T-helper 2 cell treated with Interferon-gamma antibody and Interleukin-4, amounts not matched to agents 5 μg/mL and 100 μg/mL, for 36 hours (primary cell): ENCODE results near the gene COL4A1.

Source experiments
- DNase-seq: peaks from one replicate; pipeline ENCODE4 v3.0.0; 2021; ENCODE audit warnings: low spot score
- H3K27ac Mint-ChIP-seq: one replicate; pipeline ENCODE4 v1.8.0; 2021; ENCODE audit warnings: mild to moderate bottlenecking, mixed read lengths
- H3K27me3 Mint-ChIP-seq: one replicate; pipeline ENCODE4 v1.8.0; 2021; ENCODE audit warnings: low read depth, mixed read lengths
- H3K36me3 Mint-ChIP-seq: one replicate; pipeline ENCODE4 v1.8.0; 2021; ENCODE audit warnings: low read depth, mixed read lengths
- H3K4me1 Mint-ChIP-seq: one replicate; pipeline ENCODE4 v1.8.0; 2021; ENCODE audit warnings: low read depth, mixed read lengths
- H3K4me3 Mint-ChIP-seq: one replicate; pipeline ENCODE4 v1.8.0; 2022; ENCODE audit warnings: mild to moderate bottlenecking, moderate library complexity, mixed read lengths
- H3K9me3 Mint-ChIP-seq: one replicate; pipeline ENCODE4 v1.8.0; 2021; ENCODE audit warnings: mixed read lengths

The COL4A1 gene

DNA sequence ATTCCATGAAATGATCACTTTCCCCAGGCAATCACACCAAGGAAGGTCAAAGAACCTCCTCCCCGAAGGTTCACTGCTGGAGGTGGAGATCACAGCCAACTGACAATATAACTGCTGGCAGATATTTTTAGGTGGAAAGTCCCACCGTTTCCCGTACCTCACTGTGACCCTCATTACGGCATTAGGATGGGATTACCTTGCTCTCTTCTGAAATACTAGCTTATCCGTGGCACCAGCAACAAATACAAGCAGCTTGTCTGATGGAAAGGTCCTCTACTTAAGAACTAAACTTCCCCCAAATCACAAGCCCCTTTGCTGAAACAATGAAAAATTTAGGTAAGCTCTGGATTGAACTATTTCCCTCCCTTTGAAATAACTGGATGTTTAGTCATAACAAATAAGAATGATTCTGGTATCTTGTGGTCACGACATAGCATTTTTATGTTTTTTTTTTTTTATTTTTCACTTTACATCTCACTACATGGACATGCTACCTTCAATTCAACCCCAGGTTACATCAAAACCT is 178.9 kb downstream of the COL4A1 start:
- Mint-ChIP-seq H3K36me3 (no peaks in the 10 kb centered on the region), H3K27me3 (peaks cover 20% of the 10 kb centered on the region), H3K9me3 (no peaks in the 10 kb centered on the region), H3K27ac (no peak overlapping the region), H3K4me3 (no peak overlapping the region), H3K4me1 (no peaks in the 10 kb centered on the region)
- no peak for DNase-seq

DNA sequence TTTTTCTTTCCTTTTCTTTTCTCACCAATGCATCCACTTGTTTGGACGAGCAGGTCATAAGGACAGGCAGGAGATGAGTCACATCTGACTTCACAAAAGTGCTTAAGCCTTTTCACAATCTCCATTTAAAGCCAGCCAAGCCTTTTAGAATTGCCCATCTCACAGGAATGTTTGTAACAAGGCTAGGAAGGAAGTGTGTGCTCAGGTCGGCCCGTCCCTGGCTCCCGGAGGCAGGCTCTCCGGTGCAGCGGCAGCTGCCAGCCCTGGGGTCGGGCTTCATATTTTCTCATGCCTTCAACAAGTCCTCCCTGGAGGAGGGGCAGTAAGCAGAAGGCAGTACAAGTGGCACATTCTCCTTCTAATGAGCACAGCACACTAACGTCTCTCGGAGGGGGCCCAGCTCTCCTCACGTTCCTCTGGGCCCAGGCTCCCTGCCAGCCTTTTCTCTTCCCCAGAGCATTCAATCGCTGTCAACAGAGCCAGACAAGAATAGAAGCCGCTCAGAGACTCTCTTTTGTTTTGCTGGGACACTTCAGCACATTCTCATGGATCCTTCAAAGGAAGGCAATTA is 180.5 kb downstream of the COL4A1 start:
- Mint-ChIP-seq H3K36me3 (no peaks in the 10 kb centered on the region), H3K4me1 (no peaks in the 10 kb centered on the region), H3K27ac (no peak overlapping the region), H3K4me3 (no peak overlapping the region), H3K27me3 (peaks cover 20% of the 10 kb centered on the region), H3K9me3 (no peaks in the 10 kb centered on the region)
- DNase-seq: no peak

DNA sequence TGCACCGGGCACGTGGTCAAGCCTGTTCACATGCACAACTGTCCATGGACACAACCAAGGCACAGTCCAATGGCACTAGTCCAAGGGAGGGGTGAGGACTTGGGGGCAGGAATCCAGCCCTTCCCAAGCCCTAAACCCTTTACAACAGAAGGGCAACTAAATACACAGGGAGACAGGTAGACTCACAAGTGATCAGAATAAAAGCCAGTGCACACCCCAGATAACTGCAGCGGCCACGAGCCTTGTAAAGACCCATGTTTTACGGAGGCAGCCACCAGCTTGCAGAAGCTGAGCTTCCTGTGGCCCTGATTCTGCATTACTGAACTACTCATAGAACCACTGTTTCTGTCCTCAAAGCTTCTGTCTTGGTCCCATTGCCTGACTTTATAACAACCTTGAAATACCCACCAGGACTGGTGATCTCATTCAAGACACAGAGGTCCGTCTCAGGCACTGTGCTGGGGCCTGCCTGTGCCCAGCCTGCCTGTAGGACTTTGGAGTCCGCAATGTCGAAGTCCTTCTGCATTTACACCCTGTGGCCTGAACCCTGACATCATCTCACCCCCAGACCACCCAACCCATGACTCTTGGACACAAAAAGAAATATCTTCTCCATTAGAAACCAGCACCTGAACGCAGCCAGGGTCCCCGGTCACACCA is 181.2 kb downstream of the COL4A1 start:
- no peak for DNase-seq
- Mint-ChIP-seq H3K36me3 (no peaks in the 10 kb centered on the region), H3K4me3 (no peak overlapping the region), H3K27me3 (peaks cover 21% of the 10 kb centered on the region), H3K9me3 (no peaks in the 10 kb centered on the region), H3K4me1 (no peaks in the 10 kb centered on the region), H3K27ac (no peak overlapping the region)

DNA sequence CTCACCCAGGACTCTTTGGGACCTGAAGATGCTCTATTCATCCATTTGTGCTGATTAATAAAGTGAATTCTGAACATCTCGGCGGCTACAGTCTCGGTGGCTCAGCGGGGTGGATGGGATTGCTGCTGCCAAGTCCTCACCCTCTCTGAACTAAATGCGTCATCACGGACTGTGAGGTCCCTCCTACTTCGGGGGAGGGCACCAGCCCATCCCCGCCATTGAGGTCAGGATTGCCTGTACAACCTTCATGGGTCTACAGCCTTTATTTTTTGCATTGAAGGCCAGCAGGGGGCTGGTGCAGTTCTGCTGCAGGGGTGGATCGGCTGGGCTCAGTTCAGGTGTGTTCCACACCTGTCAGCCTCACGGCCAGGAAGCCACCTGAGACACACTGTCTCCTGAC is 181.8 kb downstream of the COL4A1 start:
- peaks cover 23% of the 10 kb centered on the region for H3K27me3 Mint-ChIP-seq
- no peak overlapping the region for H3K27ac Mint-ChIP-seq
- H3K9me3 Mint-ChIP-seq: no peaks in the 10 kb centered on the region
- H3K4me1 Mint-ChIP-seq: no peaks in the 10 kb centered on the region
- no peak for DNase-seq
- H3K36me3 Mint-ChIP-seq: no peaks in the 10 kb centered on the region
- no peak overlapping the region for H3K4me3 Mint-ChIP-seq

DNA sequence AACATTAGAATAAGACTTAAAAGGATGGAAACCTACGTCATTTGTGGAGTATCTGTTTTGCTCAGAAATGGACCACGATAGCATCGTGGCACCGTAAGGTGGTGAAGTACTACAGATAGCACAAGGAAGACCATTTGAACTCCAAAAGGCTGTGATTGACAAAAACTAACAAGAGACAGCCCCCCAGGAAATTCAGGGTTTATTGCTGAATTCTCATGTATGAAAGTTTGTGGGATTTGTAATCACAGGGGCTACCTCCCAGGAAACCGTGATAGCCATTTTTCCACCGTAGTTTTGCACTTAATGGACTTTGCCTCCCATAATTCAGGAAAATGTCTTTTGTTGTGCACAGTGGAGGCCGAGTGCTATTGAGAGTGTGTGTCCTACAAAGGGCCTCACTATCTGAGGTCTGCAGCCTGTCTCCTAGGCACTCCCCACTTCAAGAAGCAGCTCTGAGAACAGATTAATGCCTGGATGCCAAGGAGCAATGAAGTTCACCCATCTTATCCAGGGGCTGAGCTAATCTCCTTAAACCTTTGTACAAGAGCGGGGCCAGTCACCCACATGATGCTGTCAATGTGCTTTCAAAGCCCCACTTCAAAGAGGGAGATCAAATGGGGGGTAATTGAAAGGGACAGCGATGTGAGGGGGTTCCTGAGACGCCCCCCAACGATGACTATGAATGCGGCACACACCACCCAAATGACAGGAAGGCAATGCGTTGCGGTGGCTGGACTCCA is 182.6 kb downstream of the COL4A1 start:
- Mint-ChIP-seq H3K36me3 (no peaks in the 10 kb centered on the region), H3K4me1 (no peaks in the 10 kb centered on the region), H3K27ac (no peak overlapping the region)

DNA sequence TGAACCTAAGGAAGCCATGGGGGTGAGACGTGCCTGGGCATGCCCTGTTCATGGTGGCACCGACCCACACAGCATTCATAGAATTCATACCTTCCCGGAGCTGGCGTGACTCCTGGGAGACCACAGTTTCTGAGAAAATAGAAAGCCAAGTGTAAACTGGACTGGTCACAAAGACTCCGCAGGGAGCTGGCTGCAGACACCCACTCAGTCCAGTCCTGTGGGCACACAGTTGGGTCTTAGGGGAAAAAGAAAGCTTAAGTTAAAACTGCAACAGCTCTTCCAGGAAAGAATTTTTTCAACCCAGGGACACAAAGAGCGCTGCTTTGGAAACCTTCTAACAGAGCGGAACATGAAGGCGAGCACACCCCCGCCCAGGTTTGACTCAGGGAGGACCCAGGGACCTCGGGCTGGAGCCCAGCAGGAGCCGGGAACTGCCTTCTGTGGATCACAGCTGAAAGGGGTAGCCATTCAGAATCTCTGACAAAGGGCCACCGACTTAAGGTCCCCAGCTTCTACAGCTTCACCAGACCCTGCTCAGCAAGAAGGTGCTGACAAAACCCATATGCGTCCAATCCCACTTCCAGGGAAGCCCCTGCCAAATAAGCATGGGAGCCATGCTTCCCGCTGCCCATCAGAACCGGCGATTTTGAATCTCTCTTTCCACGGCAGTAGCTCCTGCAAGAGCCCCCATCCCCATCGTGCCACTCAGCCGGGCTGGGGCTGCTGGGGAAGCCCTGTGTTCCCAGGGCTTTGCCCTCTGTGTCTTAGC is 183.7 kb downstream of the COL4A1 start:
- Mint-ChIP-seq H3K4me3 (no peak overlapping the region), H3K36me3 (no peaks in the 10 kb centered on the region), H3K27ac (no peak overlapping the region)

More for the DNA sequence above, 182.6 kb downstream of the COL4A1 start:
- no peaks in the 10 kb centered on the region for H3K9me3 Mint-ChIP-seq
- no peak overlapping the region for H3K4me3 Mint-ChIP-seq
- DNase-seq: no peak
- H3K27me3 Mint-ChIP-seq: peaks cover 23% of the 10 kb centered on the region

DNA sequence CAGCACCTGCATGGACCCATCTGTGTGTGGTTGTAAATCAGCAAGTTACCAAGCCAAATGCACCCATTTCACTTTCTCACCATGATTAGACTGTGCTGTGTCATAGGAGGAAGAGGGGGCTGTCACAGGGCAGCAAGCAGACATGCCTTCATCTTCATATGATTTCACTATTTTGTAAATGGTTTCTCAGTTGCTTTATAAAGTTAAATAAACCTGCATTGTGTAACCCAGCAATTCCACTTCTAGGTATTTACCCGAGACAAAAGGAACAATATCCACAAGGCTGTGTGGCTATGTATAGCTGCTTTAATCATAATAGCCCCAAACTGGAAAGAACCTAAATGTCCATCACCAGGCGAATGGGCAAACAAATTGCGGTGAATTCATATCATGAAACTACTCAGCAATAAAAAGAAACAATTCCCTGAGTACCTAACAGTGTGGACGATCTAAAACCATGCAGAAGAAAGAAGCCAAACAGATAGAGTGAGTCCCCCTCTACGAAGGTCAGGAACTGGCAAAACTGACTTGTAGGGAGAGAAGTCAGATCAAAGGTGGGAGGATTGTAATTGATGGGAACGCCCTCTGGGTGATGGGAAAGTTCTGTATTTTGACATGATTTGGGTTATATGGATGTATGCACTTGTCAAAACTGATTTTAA is 185.4 kb downstream of the COL4A1 start:
- Mint-ChIP-seq H3K4me1 (no peaks in the 10 kb centered on the region), H3K4me3 (no peak overlapping the region), H3K36me3 (no peaks in the 10 kb centered on the region), H3K27me3 (peaks cover 20% of the 10 kb centered on the region), H3K9me3 (no peaks in the 10 kb centered on the region), H3K27ac (no peak overlapping the region)
- no peak for DNase-seq

More for the DNA sequence above, 183.7 kb downstream of the COL4A1 start:
- Mint-ChIP-seq H3K4me1 (no peaks in the 10 kb centered on the region), H3K27me3 (peaks cover 23% of the 10 kb centered on the region), H3K9me3 (no peaks in the 10 kb centered on the region)
- DNase-seq: no peak

DNA sequence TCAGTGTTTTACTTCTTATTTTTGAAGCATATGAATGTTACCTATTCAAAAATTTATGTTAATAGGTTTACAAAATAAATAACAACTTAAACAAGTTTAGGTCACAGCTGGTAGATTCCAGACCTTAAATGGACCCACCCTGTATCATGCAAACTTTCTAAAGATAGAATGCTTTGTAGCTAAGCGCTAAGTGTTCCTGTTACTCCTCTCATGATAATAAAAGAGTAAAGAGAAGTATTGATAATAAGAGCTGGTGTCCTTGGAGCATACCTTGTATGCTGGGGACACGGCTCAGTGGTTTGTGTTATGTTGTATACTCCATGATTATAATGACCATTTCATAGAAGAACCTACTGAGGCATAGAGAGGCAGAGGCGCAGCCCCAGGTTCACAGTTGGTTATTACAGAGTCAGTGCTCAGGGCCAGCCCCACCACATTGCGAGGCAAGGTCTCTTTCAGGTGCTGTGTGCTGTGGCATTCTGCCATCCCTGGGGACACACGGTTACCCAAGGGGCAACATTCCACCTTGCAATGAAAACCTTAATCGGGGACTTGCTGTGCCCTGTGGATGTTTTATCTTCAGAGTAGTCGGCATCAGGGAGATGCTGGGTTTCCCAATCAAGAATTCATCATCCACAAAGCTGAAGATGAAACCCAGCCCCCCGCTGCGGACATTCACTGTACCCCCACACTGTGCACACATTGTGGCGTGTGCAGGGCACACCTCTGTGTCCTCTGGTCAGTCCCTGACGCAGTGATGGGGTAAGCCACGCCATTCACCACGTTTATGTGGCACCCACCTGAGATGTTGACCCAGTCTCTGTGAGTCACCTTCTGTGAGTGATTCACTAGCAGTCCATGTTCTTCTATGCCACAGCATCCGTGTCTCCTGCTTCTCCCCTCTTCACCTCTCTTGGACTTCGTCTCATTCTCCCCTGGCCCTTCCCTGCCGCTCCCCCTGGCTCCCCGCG is 186.7 kb downstream of the COL4A1 start:
- Mint-ChIP-seq H3K27ac (no peak overlapping the region), H3K36me3 (no peaks in the 10 kb centered on the region), H3K4me1 (peaks cover 2% of the 10 kb centered on the region), H3K27me3 (peaks cover 19% of the 10 kb centered on the region), H3K4me3 (no peak overlapping the region), H3K9me3 (no peaks in the 10 kb centered on the region)
- DNase-seq: no peak

DNA sequence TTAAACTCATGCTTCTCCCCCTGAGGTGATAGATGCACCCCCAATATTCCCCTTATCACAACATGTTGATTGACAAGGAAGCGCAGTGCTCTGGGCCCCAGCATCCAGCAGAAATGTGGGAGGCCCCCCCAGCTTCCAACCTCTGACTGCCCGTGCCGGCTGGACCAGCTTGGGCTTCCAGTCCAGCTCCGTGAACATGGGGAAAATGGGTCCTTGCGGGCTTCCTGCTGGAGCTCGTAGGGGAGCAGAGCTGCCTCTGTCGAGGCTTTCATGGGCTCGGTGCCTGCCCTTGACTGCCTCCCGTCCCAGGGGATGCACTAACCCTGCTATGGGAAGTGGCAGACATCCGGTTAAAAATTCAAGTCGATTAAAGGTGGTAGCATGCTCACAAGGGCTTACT is 188.9 kb downstream of the COL4A1 start:
- peaks cover 2% of the 10 kb centered on the region for H3K4me1 Mint-ChIP-seq
- H3K4me3 Mint-ChIP-seq: no peak overlapping the region
- no peaks in the 10 kb centered on the region for H3K9me3 Mint-ChIP-seq
- DNase-seq: no peak
- H3K27ac Mint-ChIP-seq: no peak overlapping the region
- H3K36me3 Mint-ChIP-seq: no peaks in the 10 kb centered on the region
- peaks cover 18% of the 10 kb centered on the region for H3K27me3 Mint-ChIP-seq

DNA sequence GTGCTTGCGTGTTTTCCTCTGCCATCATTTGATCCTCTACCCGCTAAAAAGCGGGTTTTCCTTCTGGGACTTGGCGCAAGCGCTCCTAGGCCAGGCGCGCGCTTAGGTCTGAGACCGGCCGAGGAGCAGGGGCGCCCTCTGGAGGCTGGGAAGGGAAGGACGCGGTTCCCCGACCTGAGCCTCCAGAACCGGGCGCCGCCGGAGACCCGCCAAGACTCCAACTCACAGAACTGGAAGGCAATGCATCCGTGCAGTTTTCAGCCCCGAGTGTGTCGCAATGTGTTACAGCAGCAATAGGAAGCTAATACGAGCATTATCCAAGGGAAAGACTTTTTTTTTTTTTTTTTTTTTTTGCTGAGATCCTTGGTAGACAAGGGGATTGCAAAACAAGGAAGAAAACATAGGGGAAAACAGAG is 190.9 kb downstream of the COL4A1 start:
- H3K27me3 Mint-ChIP-seq: peaks cover 20% of the 10 kb centered on the region
- no peak overlapping the region for H3K27ac Mint-ChIP-seq
- no peaks in the 10 kb centered on the region for H3K36me3 Mint-ChIP-seq
- DNase-seq: peak; percentile 36
- H3K4me1 Mint-ChIP-seq: peaks cover 2% of the 10 kb centered on the region
- H3K4me3 Mint-ChIP-seq: no peak overlapping the region
- no peaks in the 10 kb centered on the region for H3K9me3 Mint-ChIP-seq

DNA sequence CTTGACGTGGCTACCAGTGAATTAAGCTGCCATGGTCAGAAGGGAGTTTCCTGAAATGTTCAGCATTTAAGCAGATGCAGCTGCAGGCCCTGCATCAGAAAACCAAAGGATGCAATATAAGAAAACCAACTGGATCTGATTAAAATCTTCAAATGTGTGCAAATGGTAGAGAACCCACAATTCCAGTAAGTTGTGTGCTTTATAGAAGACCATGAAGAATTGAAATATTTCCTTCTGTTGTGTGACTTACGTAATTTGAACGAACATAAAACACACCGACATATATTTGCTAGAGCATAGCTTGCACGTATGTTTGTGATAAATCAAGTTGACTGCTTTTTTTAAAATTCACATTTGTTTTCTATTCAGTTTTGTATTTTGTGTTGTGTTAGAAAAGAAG is 191.4 kb downstream of the COL4A1 start:
- Mint-ChIP-seq H3K36me3 (no peaks in the 10 kb centered on the region), H3K4me1 (peaks cover 2% of the 10 kb centered on the region), H3K4me3 (no peak overlapping the region), H3K27me3 (peaks cover 17% of the 10 kb centered on the region), H3K9me3 (no peaks in the 10 kb centered on the region), H3K27ac (no peak overlapping the region)
- no peak for DNase-seq

DNA sequence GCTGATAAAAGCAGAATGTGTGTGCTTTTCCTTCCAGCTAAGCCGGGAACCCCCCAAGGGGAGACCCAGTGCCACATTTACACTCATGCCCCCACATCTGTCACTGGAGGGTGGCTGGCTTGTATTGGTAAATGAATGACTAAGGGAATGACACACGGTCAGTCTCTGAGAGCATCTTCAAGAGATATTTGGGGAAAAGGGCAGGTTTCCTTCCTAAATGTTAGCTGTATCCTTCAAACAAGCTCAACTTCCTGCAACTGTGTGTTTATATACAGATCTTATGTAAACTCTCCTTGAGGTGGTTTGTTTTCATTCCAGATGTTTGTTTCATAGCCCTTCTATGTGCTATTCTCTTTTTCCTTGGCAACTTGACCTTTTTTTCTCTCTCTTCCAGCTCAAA is 192.6 kb downstream of the COL4A1 start:
- Mint-ChIP-seq H3K9me3 (no peaks in the 10 kb centered on the region), H3K27me3 (peaks cover 15% of the 10 kb centered on the region), H3K4me3 (no peak overlapping the region), H3K27ac (no peak overlapping the region), H3K36me3 (no peaks in the 10 kb centered on the region), H3K4me1 (peaks cover 2% of the 10 kb centered on the region)
- no peak for DNase-seq
